Measurements from ENCODE around the gene ANXA3. TPM values are rescaled to one million over a fixed set of nuclear protein-coding genes. Genes with fewer than 3 reads are reported as not detected.

ANXA3 gene
- polyA plus RNA-seq, 1 of the 3 experiments (the other 2 are of a cell fraction), result 13.8 TPM

DNA sequence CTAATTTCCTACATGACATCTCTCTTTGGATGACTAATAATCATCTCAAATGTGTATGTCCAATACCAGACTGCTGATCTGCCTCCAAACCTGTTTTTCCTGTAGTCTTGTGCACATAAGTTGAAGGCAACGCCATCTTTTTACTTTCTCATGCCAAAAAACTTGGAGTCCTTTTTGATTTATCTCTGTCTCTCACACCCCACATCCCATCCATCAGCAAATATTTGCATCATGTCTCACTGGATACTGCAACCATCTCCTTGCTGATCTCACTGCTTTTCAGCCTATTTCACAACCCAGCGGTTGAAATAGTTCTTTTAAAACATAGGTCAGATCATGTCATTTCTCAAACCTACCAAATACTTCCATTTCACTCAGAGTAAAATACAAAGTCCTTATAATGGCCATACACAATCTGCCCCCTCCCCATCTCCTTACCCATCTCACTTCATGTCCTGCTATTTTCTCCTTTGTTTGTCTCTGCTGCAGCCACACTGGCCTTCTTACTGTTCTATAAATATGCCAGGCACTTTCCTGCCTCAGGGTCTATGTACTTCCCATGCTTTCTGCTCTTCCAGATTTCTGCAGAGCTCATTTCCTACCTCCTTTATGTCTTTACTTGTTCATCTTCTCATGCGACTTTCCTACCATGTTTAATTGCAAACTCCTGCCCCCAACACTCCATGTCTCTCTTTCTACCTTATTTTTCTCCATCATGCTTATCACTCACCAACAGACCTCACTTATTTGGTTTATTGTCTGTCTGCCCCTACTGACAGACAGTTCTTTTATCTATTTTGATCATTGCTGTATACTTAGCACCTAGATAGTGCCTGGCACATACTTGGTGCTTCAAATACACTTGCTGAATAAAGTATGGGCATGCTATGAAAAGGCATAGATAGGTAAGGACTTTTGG, 98.8 kb downstream of the ANXA3 start:
- POLR2A ChIA-PET, result no interaction called here

More for the DNA sequence above, 98.8 kb downstream of the ANXA3 start:
- CTCF ChIA-PET, result interaction anchor here (0.5 kb wide), 1 partner anchor 164 kb away, joined by 3 read pairs; no protein-coding TSS in a partner anchor
- no peaks in the 10 kb centered on the region for H3K27me3 ChIP-seq (ENCODE audit: insufficient read depth)
- H3K36me3 ChIP-seq (replicated peaks in 1 of 2; ENCODE audit: control insufficient read depth in 1 of 2, insufficient read depth in 2 of 2, low read length in 1 of 2), result no peaks in the 10 kb centered on the region
- H3K4me3 ChIP-seq (ENCODE audit: low read depth in 2 of 2, low read length in 1 of 2), result no peak overlapping the region
- no peaks in the 10 kb centered on the region for H4K20me1 ChIP-seq (ENCODE audit: insufficient read depth)
- no peaks in the 10 kb centered on the region for H3K79me2 ChIP-seq (ENCODE audit: insufficient read depth)
- peak overlapping the region; percentile 31; the same call in 1 of the 2 replicates for H3K4me2 ChIP-seq
- peak overlapping the region in 1 of 2 experiments; percentile 49; a peak in 3 of 4 replicates for H3K27ac ChIP-seq (ENCODE audit: low read depth in 2 of 2, low read length in 1 of 2)
- TF ChIP-seq, protein P1, sequence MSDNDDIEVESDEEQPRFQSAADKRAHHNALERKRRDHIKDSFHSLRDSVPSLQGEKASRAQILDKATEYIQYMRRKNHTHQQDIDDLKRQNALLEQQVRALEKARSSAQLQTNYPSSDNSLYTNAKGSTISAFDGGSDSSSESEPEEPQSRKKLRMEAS (IDR thresholded peaks at IDR 0.05; ENCODE audit: low read depth), result no peak
- TF ChIP-seq JUND (IDR thresholded peaks at IDR 0.05) (peak; percentile 76), CHD2 (IDR thresholded peaks at IDR 0.05; ENCODE audit: low read length, partially characterized antibody) (no peak), GABPA (IDR thresholded peaks at IDR 0.05; ENCODE audit: low read depth) (no peak), NFIC (IDR thresholded peaks at IDR 0.05; ENCODE audit: borderline replicate concordance) (peak; percentile 78), RAD21 (IDR thresholded peaks at IDR 0.05; ENCODE audit: low read length) (no peak), FOSL2 (IDR thresholded peaks at IDR 0.05; ENCODE audit: borderline replicate concordance, low read depth) (peak; percentile 56), SMC3 (IDR thresholded peaks at IDR 0.05; ENCODE audit: low read depth, low read length) (no peak), SIN3A (IDR thresholded peaks at IDR 0.05; ENCODE audit: borderline replicate concordance, low read depth, low read length) (no peak), EP300 (IDR thresholded peaks at IDR 0.05; ENCODE audit: borderline replicate concordance in 1 of 2, low read depth in 1 of 2, low read length in 1 of 2) (peak in 1 of 2 experiments; percentile 47; a peak in 2 of 4 replicates), EZH2phosphoT487 (IDR thresholded peaks at IDR 0.05; ENCODE audit: borderline replicate concordance, low read depth) (no peak), FOXJ3 (CRISPR knock-in tag; IDR thresholded peaks at IDR 0.05) (no peak), POLR2AphosphoS5 (IDR thresholded peaks at IDR 0.05; ENCODE audit: low read depth, low read length) (no peak; the same call in 1 of the 2 replicates), YY1 (IDR thresholded peaks at IDR 0.05; ENCODE audit: low read depth) (no peak), RFX5 (IDR thresholded peaks at IDR 0.05; ENCODE audit: low read length) (no peak), RXRA (IDR thresholded peaks at IDR 0.05; ENCODE audit: borderline replicate concordance, low read depth) (peak; percentile 23; the same call in 1 of the 2 replicates), TCF12 (IDR thresholded peaks at IDR 0.05) (peak; percentile 75), MEF2A (IDR thresholded peaks at IDR 0.05; ENCODE audit: borderline replicate concordance, low read depth) (no peak)
- TF ChIP-seq, protein P2, sequence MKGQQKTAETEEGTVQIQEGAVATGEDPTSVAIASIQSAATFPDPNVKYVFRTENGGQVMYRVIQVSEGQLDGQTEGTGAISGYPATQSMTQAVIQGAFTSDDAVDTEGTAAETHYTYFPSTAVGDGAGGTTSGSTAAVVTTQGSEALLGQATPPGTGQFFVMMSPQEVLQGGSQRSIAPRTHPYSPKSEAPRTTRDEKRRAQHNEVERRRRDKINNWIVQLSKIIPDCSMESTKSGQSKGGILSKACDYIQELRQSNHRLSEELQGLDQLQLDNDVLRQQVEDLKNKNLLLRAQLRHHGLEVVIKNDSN (IDR thresholded peaks at IDR 0.05; ENCODE audit: borderline replicate concordance, low read depth), result no peak
- TF ChIP-seq, protein P3, sequence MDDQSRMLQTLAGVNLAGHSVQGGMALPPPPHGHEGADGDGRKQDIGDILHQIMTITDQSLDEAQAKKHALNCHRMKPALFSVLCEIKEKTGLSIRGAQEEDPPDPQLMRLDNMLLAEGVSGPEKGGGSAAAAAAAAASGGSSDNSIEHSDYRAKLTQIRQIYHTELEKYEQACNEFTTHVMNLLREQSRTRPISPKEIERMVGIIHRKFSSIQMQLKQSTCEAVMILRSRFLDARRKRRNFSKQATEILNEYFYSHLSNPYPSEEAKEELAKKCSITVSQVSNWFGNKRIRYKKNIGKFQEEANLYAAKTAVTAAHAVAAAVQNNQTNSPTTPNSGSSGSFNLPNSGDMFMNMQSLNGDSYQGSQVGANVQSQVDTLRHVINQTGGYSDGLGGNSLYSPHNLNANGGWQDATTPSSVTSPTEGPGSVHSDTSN (IDR thresholded peaks at IDR 0.05), result peak; percentile 91
- TF ChIP-seq, protein P4, sequence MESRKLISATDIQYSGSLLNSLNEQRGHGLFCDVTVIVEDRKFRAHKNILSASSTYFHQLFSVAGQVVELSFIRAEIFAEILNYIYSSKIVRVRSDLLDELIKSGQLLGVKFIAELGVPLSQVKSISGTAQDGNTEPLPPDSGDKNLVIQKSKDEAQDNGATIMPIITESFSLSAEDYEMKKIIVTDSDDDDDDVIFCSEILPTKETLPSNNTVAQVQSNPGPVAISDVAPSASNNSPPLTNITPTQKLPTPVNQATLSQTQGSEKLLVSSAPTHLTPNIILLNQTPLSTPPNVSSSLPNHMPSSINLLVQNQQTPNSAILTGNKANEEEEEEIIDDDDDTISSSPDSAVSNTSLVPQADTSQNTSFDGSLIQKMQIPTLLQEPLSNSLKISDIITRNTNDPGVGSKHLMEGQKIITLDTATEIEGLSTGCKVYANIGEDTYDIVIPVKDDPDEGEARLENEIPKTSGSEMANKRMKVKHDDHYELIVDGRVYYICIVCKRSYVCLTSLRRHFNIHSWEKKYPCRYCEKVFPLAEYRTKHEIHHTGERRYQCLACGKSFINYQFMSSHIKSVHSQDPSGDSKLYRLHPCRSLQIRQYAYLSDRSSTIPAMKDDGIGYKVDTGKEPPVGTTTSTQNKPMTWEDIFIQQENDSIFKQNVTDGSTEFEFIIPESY (IDR thresholded peaks at IDR 0.05; ENCODE audit: borderline replicate concordance, low read depth), result no peak
- TF ChIP-seq, protein P5, sequence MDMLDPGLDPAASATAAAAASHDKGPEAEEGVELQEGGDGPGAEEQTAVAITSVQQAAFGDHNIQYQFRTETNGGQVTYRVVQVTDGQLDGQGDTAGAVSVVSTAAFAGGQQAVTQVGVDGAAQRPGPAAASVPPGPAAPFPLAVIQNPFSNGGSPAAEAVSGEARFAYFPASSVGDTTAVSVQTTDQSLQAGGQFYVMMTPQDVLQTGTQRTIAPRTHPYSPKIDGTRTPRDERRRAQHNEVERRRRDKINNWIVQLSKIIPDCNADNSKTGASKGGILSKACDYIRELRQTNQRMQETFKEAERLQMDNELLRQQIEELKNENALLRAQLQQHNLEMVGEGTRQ (IDR thresholded peaks at IDR 0.05; ENCODE audit: borderline replicate concordance, low read depth, low read length), result no peak
- no peaks in the 10 kb centered on the region for H3K9me3 ChIP-seq
- H3K9ac ChIP-seq, result no peak overlapping the region
- peaks cover 15 to 17% of the 10 kb centered on the region in 2 experiments for H3K4me1 ChIP-seq (ENCODE audit: control insufficient read depth in 1 of 2, insufficient read depth in 2 of 2, low read depth in 1 of 2, low read length in 1 of 2)
- peak overlapping the region; percentile 38; the same call in 1 of the 2 replicates for H2AFZ ChIP-seq (ENCODE audit: low read depth)
- H3K9me2 ChIP-seq, result no peaks in the 10 kb centered on the region
- H3F3A ChIP-seq (replicated peaks; ENCODE audit: insufficient read depth), result peaks cover 18% of the 10 kb centered on the region
- DNase-seq, result no peak
- 65% methylated on average over 3 of the region's 3 CpGs for WGBS (ENCODE audit: low lambda C conversion rate)
